Measurements from ENCODE around the gene VIPR1. TPM values are rescaled to one million over a fixed set of nuclear protein-coding genes. Genes with fewer than 3 reads are reported as not detected.

VIPR1 gene
- total RNA-seq, 2 donors from 2014 or later, result 5.2 to 7.0 TPM

DNA sequence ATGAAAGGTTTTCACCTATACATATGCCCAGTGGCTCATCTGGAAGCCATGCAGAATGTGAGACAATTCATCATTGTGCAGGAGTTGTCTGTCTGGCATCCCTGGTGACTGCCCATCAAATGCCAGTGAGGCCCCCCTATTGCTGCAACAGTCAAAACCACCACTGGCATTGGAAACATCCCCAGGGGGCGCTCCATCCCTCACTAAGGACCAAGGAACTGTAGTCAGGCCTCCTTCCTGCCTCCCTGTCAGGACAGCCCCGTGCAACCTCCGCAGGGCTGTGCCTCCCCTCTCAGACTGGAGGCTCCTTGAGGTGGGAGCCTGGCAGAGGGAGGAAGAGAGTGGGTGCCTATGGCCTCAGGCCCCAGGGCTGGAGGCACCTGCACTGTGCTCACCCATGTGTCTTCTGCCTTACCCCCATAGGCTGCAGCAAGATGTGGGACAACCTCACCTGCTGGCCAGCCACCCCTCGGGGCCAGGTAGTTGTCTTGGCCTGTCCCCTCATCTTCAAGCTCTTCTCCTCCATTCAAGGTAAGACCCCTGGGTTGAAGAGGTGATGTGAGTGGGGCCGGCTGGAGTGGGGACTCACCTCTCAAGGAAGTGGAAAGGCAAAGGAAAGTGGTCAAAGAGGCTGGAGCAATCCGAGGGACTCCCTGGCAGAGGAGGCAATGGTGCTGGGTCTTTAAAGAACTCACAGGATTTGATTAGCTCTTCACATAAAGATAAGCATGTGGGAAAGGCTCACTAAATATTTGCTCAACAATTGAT lies 16.5 kb downstream of the VIPR1 start:
- no peaks in the 10 kb centered on the region for H3K9me3 Mint-ChIP-seq
- no peaks in the 10 kb centered on the region for H3K36me3 Mint-ChIP-seq
- H3K27ac Mint-ChIP-seq, result peak overlapping the region; percentile 70 to 87
- ATAC-seq (no peak), DNase-seq (ENCODE audit: low spot score in 2 of 2) (no peak)

DNA sequence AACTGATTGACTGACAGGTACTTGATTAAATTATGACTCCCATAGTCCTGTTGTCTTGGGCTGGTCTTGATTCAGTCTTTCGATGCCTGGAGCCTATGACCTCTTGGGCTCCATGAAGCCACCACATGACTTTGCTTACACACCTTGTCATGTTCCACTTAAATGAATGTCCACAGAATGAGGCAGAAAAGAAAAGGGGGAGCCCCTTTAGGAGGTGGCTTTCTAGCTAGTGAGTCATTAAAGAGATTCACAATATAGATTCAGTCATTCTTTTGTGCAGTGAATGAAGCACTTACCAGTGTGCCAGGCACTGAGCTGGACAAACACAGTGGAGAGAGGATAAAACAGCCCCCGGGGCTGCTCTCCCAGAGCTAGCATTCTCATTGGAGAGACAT lies 17.1 kb downstream of the VIPR1 start:
- peak overlapping the region; percentile 70 to 87 for H3K27ac Mint-ChIP-seq
- H3K9me3 Mint-ChIP-seq, result no peaks in the 10 kb centered on the region
- ATAC-seq (peak; percentile 94 to 97), DNase-seq (ENCODE audit: low spot score in 2 of 2) (no peak)
- H3K36me3 Mint-ChIP-seq, result no peaks in the 10 kb centered on the region

DNA sequence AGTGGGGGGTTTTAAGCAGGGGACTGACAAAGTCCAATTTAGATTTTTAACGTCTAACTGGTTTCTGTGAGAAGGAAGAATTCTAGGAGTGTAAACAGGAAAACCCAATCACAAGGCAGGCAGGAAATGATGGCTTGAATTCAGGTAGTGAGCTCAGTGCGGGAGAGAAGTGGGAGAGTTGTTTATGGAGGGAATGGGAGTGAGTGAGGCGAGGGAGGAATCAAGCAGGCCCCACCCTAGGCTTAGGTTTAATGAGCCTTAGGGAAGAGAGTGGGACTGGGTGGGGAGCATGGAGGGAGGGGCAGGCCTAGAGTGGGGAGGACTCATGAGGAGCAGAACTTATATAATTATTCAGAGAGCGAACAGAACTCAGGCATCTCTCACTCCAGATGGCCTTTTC lies 17.9 kb downstream of the VIPR1 start:
- Mint-ChIP-seq H3K36me3 (no peaks in the 10 kb centered on the region), H3K27ac (peak overlapping the region in 1 of 2 donors; percentile 70), H3K9me3 (no peaks in the 10 kb centered on the region)
- DNase-seq (ENCODE audit: low spot score in 2 of 2), result no peak
- ATAC-seq, result no peak

DNA sequence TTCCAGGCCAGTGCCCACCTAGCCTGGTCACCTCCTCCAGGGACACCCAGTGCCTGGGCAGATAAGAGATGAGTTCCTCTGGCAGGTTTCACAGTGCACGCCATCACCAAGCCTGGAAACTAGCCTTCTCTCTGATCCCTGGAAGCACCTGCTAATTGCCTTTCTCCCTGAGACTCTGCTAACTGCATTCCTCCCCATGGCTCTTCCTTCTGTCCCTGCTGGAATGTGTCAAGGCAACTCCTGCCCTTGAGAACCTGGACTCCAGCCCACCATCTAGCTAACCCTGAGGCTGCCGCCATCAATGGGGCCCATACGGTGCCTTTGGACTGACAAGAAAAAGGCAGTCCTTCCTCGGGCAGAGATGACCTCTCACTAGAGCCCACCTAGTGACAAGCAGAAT lies 18.5 kb downstream of the VIPR1 start:
- Mint-ChIP-seq H3K9me3 (no peaks in the 10 kb centered on the region), H3K36me3 (no peaks in the 10 kb centered on the region), H3K27ac (no peak overlapping the region)
- DNase-seq (ENCODE audit: low spot score in 2 of 2) (no peak), ATAC-seq (no peak)

DNA sequence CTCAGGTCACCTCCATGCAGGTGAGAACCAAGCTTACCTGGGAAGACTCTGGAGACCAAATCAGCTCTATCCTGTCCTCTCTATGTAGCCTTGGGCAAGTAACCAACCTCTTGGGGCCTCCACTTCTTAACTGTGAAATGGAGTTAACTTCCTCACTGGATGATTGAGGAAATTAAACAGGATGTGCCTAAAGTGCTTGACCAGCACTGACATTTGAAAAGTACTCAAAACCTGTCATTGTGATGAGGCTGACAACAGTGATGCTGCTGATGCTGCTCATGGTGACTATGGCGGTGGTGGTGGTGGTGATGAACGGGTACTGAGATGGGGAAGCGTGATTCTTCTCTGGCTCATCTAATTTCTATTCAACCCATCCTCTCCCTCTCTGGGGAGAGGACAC lies 22.3 kb downstream of the VIPR1 start:
- peak overlapping the region in 1 of 2 donors; percentile 48 for H3K27ac Mint-ChIP-seq
- H3K36me3 Mint-ChIP-seq, result peaks cover 0 to 5% of the 10 kb centered on the region in 2 donors
- no peaks in the 10 kb centered on the region for H3K9me3 Mint-ChIP-seq
- DNase-seq (ENCODE audit: low spot score in 2 of 2) (no peak), ATAC-seq (peak in 1 of 2 donors; percentile 33)

DNA sequence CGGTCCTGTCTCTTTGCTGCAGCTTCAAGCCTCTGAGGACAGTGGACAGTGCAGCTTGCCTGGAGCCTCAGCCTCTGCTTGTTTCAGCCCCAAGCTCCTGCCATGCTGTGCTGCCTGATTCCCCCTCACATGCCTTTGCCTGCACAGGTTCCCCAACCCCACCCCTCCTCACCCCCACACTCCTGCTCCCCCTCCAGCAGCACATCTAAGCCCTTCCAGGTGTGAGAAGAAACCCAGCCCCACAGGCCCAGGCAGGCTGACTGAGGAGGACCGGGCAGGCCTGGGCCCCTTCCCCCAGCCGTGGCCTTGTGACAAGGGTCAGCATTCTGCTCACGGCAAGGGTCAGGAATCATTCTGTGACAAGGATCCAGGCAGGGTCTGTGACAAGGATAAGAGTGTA lies 22.8 kb downstream of the VIPR1 start:
- Mint-ChIP-seq H3K9me3 (peaks cover 0 to 2% of the 10 kb centered on the region in 2 donors), H3K36me3 (peaks cover 0 to 5% of the 10 kb centered on the region in 2 donors), H3K27ac (no peak overlapping the region)
- no peak for DNase-seq (ENCODE audit: low spot score in 2 of 2)
- no peak for ATAC-seq

DNA sequence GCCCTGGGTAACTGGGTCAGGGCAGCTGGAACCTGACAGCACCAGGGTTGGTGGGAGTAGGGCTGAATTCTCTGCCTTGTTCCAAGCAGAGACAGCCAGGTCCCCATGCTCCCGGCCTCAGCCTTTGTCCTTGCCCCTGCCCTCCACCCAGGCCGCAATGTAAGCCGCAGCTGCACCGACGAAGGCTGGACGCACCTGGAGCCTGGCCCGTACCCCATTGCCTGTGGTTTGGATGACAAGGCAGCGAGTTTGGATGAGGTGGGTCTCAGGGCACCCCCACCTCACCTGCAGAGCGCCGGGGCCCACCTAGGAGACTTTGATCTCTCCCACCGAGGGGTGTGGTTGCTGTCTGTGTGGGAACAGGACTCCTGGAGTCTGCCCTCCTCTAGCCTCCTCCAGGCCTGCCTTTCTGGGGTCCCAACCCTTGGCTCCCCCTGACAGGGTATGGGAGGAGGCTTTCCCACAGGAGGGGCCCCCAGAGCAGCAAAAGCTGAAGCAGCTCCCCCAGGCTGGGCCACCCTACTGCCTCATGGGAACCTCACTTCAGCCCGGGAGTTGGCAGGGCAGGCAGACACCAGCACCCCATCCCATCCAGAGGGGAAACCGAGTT lies 23.4 kb downstream of the VIPR1 start:
- no peak for ATAC-seq
- Mint-ChIP-seq H3K27ac (peak overlapping the region in 1 of 2 donors; percentile 69), H3K9me3 (peaks cover 0 to 4% of the 10 kb centered on the region in 2 donors), H3K36me3 (peaks cover 0 to 5% of the 10 kb centered on the region in 2 donors)
- DNase-seq (ENCODE audit: low spot score in 2 of 2), result no peak

DNA sequence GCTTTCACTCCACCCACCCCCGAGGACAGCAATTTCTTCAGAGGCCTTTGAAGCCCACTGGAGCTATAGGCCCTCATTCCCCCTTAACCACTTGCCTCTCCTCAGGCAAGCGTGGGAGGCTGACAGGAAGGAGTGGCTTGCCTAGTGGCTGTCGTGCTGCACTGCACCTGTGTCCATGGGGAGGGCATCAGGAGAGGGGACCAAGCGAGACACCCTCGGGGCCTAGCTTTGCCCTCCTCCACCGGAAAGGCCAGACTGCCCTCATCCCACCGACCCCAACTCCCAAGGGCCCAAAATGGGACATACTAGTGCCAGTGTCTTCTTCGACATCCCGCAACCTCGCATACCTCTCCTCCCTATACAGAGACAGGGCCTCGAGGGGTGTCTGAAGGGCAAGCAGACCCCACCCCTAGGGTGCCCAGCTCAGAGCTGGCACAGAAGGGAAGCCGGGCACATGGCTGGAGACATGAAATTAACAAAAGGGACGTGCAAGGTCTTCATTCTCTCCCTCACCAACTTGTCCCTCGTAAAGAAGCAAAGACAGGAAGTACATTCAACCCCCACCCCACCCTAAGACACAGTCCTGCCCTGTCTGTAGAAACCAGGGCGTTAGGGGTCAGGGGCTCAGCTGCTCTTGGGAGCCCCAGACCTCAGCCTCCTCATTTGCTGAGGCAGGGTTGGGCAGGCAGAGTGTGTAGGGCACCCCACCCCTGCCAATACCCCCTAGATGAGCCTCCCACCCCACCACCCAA lies 24.3 kb downstream of the VIPR1 start:
- H3K27ac Mint-ChIP-seq, result peak overlapping the region; percentile 69 to 90
- peaks cover 0 to 4% of the 10 kb centered on the region in 2 donors for H3K9me3 Mint-ChIP-seq
- ATAC-seq, result peak; percentile 78 to 89
- DNase-seq (ENCODE audit: low spot score in 2 of 2), result peak in 1 of 2 donors; percentile 47
- peaks cover 0 to 5% of the 10 kb centered on the region in 2 donors for H3K36me3 Mint-ChIP-seq

DNA sequence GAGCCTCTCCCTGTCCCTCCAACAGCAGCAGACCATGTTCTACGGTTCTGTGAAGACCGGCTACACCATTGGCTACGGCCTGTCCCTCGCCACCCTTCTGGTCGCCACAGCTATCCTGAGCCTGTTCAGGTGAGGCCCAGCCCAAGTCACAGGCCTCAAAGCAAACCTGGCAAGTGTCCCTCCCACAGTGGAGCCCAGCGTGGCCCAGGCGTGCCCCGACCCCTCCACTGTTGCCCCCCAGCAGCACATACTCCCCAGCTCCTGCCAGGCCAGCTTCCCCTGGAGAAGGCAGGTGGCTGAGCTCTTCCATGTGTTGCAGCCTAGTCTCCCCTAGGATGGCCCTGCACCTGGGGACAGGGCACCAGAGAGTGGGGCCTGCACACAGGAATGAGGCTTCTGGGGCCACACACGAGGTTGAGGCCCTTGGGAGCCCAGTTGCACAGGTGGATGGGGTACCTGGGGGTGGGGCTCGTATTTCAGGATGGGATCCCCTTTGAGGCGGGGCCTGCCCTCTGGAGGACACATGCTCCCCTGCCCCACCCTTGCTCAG lies 25.0 kb downstream of the VIPR1 start:
- DNase-seq (ENCODE audit: low spot score in 2 of 2), result no peak
- Mint-ChIP-seq H3K27ac (peak overlapping the region; percentile 69 to 90), H3K36me3 (peaks cover 0 to 5% of the 10 kb centered on the region in 2 donors), H3K9me3 (peaks cover 0 to 4% of the 10 kb centered on the region in 2 donors)
- no peak for ATAC-seq

DNA sequence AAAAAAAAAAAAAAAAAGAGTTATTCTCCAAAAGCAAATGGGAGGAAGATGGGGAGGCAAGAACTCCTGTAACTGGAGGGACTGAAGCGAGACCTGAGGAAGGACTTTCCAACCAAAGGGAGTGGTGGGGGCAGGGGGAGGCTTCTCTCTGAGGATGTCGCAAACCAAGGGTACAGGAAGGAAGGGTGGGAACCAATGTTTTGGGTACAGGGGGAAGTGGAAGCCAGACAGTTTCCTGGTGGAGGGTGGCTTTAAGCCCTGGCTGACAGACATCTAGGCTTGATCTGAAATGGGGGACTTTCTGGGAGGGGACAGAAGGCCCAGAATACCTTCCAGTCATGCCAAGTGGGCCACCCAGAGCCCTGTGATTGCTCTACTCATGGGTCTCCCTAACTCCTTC lies 27.0 kb downstream of the VIPR1 start:
- Mint-ChIP-seq H3K9me3 (peaks cover 0 to 4% of the 10 kb centered on the region in 2 donors), H3K27ac (peak overlapping the region in 1 of 2 donors; percentile 65), H3K36me3 (peaks cover 0 to 5% of the 10 kb centered on the region in 2 donors)
- ATAC-seq (no peak), DNase-seq (ENCODE audit: low spot score in 2 of 2) (no peak)

DNA sequence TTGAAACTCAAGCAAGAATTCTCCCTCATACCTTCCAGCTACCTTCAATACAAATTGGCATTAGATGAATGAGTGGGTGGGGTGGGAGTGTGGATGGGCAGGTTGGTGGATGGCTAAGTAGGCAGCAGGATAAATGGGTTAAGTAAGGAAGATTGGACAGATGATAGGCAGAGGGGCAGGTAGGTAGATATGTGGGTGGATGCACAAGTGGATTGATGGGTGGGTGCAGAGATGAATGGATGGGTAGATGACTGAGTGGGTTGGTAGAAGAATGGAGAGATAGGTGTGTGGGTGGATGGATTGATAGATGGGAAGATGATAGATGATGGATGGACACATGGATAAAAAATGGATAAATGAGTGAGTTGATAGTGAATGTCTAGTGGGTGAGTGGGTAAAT lies 27.6 kb downstream of the VIPR1 start:
- ATAC-seq (no peak), DNase-seq (ENCODE audit: low spot score in 2 of 2) (no peak)
- Mint-ChIP-seq H3K36me3 (peaks cover 0 to 5% of the 10 kb centered on the region in 2 donors), H3K9me3 (peaks cover 0 to 4% of the 10 kb centered on the region in 2 donors), H3K27ac (peak overlapping the region in 1 of 2 donors; percentile 13)

DNA sequence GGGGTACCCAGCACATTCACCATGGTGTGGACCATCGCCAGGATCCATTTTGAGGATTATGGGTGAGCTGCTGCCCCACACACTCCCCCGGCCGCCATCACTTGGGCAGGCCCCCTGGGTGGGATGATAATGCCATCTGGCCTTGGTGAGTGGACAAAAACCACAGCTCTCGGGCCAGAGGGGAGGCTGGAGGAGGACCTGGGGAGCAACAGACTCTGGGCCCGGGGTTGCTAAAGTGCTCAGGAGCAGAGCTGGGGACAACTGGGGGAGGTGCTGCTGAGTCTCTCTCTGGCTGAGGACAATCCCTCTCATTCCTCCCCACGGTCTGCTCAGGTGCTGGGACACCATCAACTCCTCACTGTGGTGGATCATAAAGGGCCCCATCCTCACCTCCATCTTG lies 29.0 kb downstream of the VIPR1 start:
- Mint-ChIP-seq H3K9me3 (peaks cover 0 to 4% of the 10 kb centered on the region in 2 donors), H3K36me3 (peaks cover 0 to 5% of the 10 kb centered on the region in 2 donors), H3K27ac (no peak overlapping the region)
- no peak for ATAC-seq
- no peak for DNase-seq (ENCODE audit: low spot score in 2 of 2)

DNA sequence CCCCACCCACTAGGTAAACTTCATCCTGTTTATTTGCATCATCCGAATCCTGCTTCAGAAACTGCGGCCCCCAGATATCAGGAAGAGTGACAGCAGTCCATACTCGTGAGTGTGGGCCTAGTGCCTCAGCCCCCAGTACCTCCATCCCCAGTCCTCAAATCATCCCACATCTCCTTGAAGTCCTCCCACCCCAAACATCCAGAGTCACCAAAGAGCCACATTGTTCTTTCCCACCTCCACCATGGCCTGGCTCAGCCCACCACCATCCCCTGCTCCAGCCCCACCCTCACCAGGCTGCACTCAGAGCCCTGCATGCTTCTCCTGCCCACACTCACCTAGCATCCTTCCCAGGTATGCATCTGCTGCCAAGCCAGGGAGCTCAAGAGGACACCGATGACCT lies 29.8 kb downstream of the VIPR1 start:
- ATAC-seq, result no peak
- no peaks in the 10 kb centered on the region for H3K36me3 Mint-ChIP-seq
- peaks cover 0 to 4% of the 10 kb centered on the region in 2 donors for H3K9me3 Mint-ChIP-seq
- no peak for DNase-seq (ENCODE audit: low spot score in 2 of 2)
- peak overlapping the region in 1 of 2 donors; percentile 36 for H3K27ac Mint-ChIP-seq

DNA sequence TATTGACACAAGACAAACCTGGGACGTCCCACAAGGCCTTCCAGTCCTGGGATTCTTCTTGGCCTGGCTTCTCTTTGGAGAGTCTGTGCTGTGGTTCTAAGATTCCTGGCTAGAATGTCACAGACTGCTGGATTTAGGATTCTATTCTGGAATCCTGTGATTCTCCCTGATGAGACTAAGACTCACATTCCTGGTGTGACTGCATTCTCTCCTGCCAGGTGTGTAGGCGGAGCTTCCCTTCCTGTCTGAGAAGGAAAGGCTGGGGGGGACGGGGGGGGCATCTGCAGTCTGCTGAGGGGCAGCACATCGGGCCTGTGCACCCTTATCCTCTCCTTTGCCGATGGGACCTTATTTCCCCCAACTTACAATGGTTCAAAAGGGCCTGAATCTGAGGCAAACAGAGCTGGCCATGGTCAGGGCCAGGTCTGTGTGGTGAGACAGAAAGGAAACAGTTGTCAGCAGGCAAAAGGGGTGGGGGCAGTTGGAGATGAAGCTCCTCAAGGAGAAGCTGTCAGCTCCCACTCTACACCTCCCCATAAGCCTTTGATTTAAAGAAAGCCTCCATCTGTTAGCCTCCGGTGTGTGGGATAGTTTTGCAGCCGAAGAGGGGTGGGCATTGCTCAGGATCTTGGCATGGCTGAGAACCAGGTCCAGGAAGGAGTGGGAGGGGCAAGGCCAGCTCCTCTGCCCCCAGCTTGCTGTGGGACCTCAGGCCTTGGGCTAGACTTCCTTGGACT lies 30.9 kb downstream of the VIPR1 start:
- H3K9me3 Mint-ChIP-seq, result peaks cover 0 to 4% of the 10 kb centered on the region in 2 donors
- H3K36me3 Mint-ChIP-seq, result no peaks in the 10 kb centered on the region
- DNase-seq (ENCODE audit: low spot score in 2 of 2) (no peak), ATAC-seq (no peak)
- H3K27ac Mint-ChIP-seq, result no peak overlapping the region

DNA sequence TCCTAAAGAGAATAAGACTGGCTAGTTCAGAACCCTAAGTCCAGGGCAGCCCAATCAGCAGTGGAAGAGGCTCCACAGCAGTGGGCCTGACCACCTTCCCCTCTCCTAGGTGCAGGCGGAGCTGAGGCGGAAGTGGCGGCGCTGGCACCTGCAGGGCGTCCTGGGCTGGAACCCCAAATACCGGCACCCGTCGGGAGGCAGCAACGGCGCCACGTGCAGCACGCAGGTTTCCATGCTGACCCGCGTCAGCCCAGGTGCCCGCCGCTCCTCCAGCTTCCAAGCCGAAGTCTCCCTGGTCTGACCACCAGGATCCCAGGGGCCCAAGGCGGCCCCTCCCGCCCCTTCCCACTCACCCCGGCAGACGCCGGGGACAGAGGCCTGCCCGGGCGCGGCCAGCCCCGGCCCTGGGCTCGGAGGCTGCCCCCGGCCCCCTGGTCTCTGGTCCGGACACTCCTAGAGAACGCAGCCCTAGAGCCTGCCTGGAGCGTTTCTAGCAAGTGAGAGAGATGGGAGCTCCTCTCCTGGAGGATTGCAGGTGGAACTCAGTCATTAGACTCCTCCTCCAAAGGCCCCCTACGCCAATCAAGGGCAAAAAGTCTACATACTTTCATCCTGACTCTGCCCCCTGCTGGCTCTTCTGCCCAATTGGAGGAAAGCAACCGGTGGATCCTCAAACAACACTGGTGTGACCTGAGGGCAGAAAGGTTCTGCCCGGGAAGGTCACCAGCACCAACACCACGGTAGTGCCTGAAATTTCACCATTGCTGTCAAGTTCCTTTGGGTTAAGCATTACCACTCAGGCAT lies 33.7 kb downstream of the VIPR1 start:
- H3K36me3 Mint-ChIP-seq, result no peaks in the 10 kb centered on the region
- DNase-seq (ENCODE audit: low spot score in 2 of 2), result peak; percentile 42 to 45
- H3K27ac Mint-ChIP-seq, result no peak overlapping the region
- peak; percentile 35 to 58 for ATAC-seq
- no peaks in the 10 kb centered on the region for H3K9me3 Mint-ChIP-seq
